ENCODE measurements around the gene SUV39H2. TPM values are rescaled to one million over a fixed set of nuclear protein-coding genes. Genes with fewer than 3 reads are reported as not detected.

Gene SUV39H2
- total and polyA plus RNA-seq, 4 donors: 2.6 to 7.7 (median 5.4) TPM

DNA sequence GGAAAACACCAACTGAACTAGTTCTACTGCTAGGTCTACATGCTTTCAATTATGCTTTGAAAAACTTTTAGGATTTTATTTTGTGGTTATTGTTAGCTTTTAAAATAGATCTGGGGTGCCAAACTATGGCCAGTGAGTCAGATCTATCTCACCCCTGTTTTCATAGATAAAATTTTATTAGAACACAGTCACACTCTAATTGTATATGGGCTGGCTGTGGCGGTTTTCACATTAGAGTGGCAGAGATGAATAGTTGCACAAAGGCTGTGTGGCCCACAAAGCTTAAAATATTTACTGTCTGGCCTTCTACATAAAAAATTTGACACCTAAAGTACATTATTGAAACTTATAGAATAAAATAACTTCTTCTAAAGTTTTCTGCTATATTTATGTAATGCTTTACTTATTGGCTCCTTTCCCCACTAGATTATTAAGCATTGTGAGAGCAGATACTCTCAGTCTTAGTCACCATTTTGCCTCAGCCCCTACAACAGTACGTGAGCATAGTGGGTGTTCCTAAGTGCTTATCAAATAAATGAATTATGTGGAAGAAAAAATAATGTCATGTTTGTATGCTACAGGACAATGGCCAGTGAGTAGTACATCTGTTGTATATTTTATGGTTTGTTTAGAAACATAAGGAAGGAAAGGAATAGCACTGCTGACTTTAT is 5.4 kb upstream of the SUV39H2 start:
- Histone ChIP-seq H3K9me3 (ENCODE audit: control insufficient read depth in 4 of 4, insufficient read depth in 3 of 4, low read length in 3 of 4) (no peaks in the 10 kb centered on the region), H3K27me3 (ENCODE audit: control insufficient read depth in 3 of 3, insufficient read depth in 3 of 3, low read length in 2 of 3) (no peaks in the 10 kb centered on the region), H3K4me3 (no peak overlapping the region), H3K4me1 (ENCODE audit: control insufficient read depth in 5 of 5, insufficient read depth in 5 of 5, low read length in 5 of 5) (peaks cover 0 to 14% (median 2%) of the 10 kb centered on the region in 5 donors), H3K27ac (ENCODE audit: low read depth in 1 of 2, low read length in 1 of 2) (no peak overlapping the region), H3K9ac (ENCODE audit: insufficient read depth in 1 of 2, low read length in 2 of 2) (no peak overlapping the region), H3K36me3 (ENCODE audit: control insufficient read depth in 4 of 4, insufficient read depth in 4 of 4, low read length in 4 of 4) (peaks cover 0 to 14% (median 6%) of the 10 kb centered on the region in 4 donors)
- TF ChIP-seq, protein P1, sequence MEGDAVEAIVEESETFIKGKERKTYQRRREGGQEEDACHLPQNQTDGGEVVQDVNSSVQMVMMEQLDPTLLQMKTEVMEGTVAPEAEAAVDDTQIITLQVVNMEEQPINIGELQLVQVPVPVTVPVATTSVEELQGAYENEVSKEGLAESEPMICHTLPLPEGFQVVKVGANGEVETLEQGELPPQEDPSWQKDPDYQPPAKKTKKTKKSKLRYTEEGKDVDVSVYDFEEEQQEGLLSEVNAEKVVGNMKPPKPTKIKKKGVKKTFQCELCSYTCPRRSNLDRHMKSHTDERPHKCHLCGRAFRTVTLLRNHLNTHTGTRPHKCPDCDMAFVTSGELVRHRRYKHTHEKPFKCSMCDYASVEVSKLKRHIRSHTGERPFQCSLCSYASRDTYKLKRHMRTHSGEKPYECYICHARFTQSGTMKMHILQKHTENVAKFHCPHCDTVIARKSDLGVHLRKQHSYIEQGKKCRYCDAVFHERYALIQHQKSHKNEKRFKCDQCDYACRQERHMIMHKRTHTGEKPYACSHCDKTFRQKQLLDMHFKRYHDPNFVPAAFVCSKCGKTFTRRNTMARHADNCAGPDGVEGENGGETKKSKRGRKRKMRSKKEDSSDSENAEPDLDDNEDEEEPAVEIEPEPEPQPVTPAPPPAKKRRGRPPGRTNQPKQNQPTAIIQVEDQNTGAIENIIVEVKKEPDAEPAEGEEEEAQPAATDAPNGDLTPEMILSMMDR (IDR thresholded peaks at IDR 0.05; ENCODE audit: control extremely low read depth, extremely low read depth): no peak
- ATAC-seq (ENCODE audit: insufficient read depth, low FRiP score) (no peak), DNase-seq (peak in 1 of 3 donors; percentile 7)
- 74 to 78% methylated on average over 2 of the region's 2 CpGs for WGBS, 2 donors

DNA sequence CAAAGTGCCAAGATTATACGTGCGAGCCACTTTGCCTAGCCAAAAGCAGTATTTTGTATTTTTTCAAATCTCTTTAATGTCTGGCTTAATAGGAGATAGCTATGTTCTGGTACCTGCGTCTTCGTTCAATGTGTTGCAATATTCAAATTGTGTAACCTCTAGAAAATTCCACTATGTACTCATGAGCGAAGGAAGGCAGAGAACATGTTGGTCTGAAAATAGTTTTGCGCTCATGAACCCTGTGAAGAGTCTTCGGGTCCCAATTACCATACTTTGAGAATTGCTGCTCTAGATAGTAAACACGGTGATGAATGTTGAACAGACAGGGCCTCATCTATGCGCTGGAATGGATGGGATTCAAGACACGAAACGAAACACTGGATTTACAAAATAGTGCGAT is 2.7 kb upstream of the SUV39H2 start:
- ATAC-seq (ENCODE audit: insufficient read depth, low FRiP score): no peak
- no peaks in the 10 kb centered on the region for H3K9me3 ChIP-seq (ENCODE audit: control insufficient read depth in 4 of 4, insufficient read depth in 3 of 4, low read length in 3 of 4)
- 84 to 88% methylated on average over 12 of the region's 12 CpGs for WGBS, 2 donors
- no peak overlapping the region for H3K4me3 ChIP-seq
- no peak overlapping the region for H3K9ac ChIP-seq (ENCODE audit: insufficient read depth in 1 of 2, low read length in 2 of 2)
- no peak overlapping the region for H3K27ac ChIP-seq (ENCODE audit: low read depth in 1 of 2, low read length in 1 of 2)
- H3K27me3 ChIP-seq (ENCODE audit: control insufficient read depth in 3 of 3, insufficient read depth in 3 of 3, low read length in 2 of 3): no peaks in the 10 kb centered on the region
- H3K36me3 ChIP-seq (ENCODE audit: control insufficient read depth in 4 of 4, insufficient read depth in 4 of 4, low read length in 4 of 4): peaks cover 0 to 3% (median under 1%) of the 10 kb centered on the region in 4 donors
- peaks cover 0 to 27% (median 7%) of the 10 kb centered on the region in 5 donors for H3K4me1 ChIP-seq (ENCODE audit: control insufficient read depth in 5 of 5, insufficient read depth in 5 of 5, low read length in 5 of 5)
- TF ChIP-seq, protein P1 (IDR thresholded peaks at IDR 0.05; ENCODE audit: control extremely low read depth, extremely low read depth): no peak
- DNase-seq: no peak

DNA sequence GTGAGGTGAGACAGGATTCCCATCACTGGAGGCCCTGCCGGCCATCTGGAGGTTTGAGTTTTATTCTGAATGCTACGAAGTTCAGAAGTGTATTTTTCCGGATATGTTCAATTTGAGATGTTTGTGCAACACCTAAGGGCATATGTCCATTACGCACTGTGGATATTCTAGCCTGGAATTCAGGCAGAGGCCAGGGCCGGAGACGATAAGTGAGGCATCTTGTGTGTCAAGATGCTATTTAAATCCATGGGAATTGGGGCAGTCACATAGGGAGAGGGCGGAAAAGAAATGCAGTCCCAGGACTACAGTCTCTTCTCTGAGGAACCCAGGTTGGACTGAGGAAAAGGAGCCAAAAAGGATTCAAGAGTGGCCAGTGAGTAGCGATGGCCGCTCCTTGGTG is 1.9 kb upstream of the SUV39H2 start:
- no peak for ATAC-seq (ENCODE audit: insufficient read depth, low FRiP score)
- Histone ChIP-seq H3K4me1 (ENCODE audit: control insufficient read depth in 5 of 5, insufficient read depth in 5 of 5, low read length in 5 of 5) (peaks cover 0 to 28% (median 7%) of the 10 kb centered on the region in 5 donors), H3K27ac (ENCODE audit: low read depth in 1 of 2, low read length in 1 of 2) (no peak overlapping the region), H3K4me3 (no peak overlapping the region), H3K36me3 (ENCODE audit: control insufficient read depth in 4 of 4, insufficient read depth in 4 of 4, low read length in 4 of 4) (peaks cover 0 to 2% (median under 1%) of the 10 kb centered on the region in 4 donors), H3K9me3 (ENCODE audit: control insufficient read depth in 4 of 4, insufficient read depth in 3 of 4, low read length in 3 of 4) (no peaks in the 10 kb centered on the region), H3K9ac (ENCODE audit: insufficient read depth in 1 of 2, low read length in 2 of 2) (peak overlapping the region in 1 of 2 donors; percentile 84), H3K27me3 (ENCODE audit: control insufficient read depth in 3 of 3, insufficient read depth in 3 of 3, low read length in 2 of 3) (no peaks in the 10 kb centered on the region)
- 89 to 95% methylated on average over 9 of the region's 9 CpGs for WGBS, 2 donors
- TF ChIP-seq, protein P1 (IDR thresholded peaks at IDR 0.05; ENCODE audit: control extremely low read depth, extremely low read depth): no peak
- peak in 1 of 3 donors; percentile 5 for DNase-seq

All from lung (tissue), 12 donors.